GM18498 (cell line): ENCODE measurements around the gene SIDT2.
"Not testable (repeated sequence)": the region's sequence is repeated elsewhere in the genome, so short reads cannot be mapped to it uniquely, and the experiment has no call there.

Source experiments
- ATAC-seq: cut with Tn5 transposase; IDR thresholded peaks from one replicate; pipeline ENCODE4 v1.9.1; 2021; ENCODE audit warnings: mild to moderate bottlenecking, moderate library complexity; ENCODE audit not compliant: unreplicated experiment

The SIDT2 gene

GRCh38 chr11:117178210-117179034 is at the start of gene SIDT2:
Gene SIDT2, plus strand, starts transcription at chr11:117178743. Its CDS starts 521 bp downstream, at chr11:117179264.
- ATAC-seq: peak; percentile 91

GRCh38 chr11:117130396-117130795 is 48.1 kb upstream of the SIDT2 start:
- ATAC-seq: not testable (repeated sequence)

GRCh38 chr11:117130879-117131278 is 47.7 kb upstream of the SIDT2 start:
- ATAC-seq: no peak

GRCh38 chr11:117134431-117134830 is 44.1 kb upstream of the SIDT2 start:
- no peak for ATAC-seq

DNA sequence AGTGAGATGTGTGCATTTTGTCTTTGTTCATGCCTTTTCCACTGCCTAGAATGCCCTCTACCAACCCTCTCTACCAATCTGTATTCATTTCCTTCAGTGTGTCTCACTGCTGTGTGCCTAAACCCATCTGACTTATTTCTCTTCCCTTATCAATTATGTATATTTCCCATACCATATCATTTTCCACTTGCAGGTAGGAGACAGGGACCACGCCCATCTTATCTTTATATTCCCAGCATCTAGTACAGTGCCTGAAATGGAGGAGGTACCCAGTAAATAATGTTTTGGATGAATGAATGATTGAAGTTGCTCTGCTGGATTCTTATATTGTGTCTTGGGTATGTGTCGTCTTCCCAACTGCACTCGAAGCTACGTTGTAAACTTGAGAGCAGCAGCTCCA is 43.6 kb upstream of the SIDT2 start:
- ATAC-seq: not testable (repeated sequence)

DNA sequence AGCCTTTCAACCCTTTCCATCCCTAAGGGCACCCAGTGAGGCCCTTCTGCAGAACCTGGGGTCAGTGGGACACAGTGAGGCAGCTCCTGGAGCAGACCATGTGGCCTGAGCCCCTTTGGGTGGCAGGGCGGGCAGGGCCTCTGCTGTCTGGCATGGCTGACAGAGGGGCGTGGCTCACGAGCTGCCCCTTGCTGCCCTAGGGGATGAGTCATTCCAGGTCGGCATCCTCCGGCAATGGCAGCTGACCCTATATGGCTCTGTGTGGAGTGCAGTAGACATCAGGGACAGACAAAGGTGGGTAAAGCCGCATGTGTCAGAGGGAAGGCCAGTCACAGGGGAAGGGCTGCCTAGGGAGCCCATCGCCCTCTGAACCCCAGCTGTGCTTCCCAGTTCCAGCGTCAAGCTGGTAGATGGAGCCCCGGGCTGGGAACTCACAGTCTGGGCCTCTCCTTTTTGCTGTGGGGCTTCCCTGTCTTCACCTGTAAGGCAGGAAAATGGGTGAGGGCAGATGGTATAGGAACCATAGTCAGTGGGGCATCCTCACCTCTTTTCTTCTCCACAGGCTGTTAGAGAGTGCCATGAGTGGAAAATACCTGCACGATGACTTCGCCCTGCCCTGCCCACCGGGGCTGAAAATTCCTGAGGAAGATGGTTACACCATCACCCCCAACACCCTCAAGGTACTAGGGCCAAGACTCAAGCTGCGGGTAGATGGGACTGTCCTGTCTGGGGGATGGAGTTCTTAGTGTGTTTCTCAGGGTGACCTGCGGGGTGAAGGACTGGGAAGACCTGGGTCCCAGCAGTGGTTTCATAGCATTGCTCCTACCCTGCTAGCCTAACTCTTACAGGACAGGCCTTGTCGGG is 41.1 kb upstream of the SIDT2 start:
- not testable (repeated sequence) for ATAC-seq

DNA sequence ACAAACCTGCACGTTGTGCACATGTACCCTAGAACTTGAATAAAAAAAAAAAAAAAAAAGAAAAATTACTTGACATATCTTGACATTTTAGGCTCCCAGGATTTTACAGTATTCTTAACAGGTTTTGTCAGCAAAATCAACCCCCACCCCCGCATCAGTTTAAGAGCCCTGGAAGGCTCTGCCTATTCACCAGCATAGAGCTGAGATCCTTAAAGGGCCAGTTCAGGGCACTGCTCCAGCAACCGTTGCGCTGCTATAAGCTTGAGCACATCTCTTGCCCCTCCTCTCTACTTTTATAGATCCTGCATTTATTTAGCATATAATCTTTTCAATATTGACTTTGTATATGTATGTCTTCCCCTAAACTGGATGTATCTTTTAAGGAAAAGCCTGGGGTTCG is 35.2 kb upstream of the SIDT2 start:
- peak; percentile 16 for ATAC-seq

GRCh38 chr11:117143871-117144476 is 34.6 kb upstream of the SIDT2 start, which contains the start of gene PAFAH1B2:
Gene PAFAH1B2, plus strand, starts transcription at chr11:117144287. Its CDS starts 8,161 bp downstream, at chr11:117152448.
- peak; percentile 94 for ATAC-seq

DNA sequence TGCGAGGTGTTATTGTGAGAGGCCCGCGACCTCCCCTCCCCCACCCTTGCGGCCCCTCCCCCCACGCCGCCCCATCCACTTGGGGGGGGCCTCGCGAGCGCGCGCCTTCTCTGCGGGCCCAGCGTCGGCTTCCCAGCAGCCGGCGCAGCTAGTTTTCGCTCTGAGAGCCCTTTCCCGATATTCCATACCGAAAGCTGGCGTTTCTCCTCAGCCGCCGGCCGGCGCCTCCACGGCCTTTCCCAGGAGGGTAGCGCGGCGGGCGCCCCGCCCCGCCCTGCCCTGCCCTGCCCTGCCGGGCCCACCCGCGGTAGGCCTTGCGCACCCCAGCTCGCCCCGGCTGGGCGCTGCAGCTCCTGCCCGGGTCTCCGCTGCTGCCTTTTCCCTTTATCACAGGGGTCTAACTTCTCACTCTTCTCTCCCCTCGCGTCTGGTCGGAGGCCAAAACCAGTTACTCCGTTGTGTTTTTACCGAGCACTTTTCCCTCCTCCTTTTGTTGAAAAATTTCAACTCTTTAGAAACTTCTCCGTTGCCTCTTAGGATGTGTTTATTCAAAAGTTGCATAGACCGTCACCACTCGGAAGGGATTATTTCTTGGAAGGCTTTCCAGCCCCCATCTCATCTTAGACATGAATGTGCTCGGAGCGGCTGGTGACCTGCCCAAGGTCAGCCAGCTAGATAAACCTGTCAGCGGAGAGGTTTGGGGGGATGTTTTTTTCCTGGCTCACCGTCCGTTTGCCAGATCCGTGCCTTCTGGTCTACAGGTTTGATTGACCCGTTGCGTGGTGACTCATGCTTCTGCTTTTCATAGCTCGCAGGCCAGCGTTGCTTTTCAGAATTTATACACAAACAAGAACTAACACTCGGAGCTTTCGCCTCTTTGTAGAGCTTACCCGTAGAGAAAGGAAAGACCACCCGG is 33.8 kb upstream of the SIDT2 start:
- ATAC-seq: peak; percentile 54

DNA sequence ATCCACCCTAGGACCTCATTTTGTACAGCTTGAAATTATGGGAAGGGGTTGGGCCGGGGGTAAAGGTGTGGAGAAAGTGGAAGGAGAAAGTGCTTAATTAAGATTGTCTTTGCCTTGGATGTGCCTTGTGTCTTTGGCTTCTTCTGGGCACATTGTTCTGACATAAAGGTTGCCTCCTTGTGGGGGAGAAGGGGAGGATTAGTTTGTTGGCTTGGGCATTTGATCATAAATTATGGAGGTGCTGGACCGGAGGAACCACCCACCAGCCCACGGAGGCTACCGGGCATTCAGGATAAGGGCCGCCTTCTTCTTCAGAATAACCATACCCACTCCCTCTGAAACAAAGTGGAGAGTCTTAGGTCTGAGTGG is 33.2 kb upstream of the SIDT2 start:
- ATAC-seq: no peak

GRCh38 chr11:117146521-117146920 is 32.0 kb upstream of the SIDT2 start:
- no peak for ATAC-seq

DNA sequence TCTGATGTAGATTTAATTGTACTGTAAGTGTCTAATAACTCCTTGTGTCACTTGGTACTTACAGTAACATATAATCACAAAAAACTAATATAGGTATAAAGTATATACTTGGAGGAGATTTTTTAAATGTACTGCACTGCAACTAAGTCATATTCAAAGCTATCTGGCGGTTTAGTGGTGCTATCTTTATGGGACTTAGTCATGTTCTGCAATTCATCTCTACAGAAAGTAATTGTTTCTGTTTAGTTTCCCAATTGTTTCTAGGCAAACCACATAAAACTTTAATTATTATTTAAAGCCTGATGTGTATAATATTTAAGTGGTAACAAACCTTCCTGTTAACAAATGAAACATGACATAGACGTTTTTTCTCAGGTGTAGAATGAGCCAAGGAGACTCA is 26.5 kb upstream of the SIDT2 start:
- ATAC-seq: no peak

- ATAC-seq: no peak
Measured at GRCh38 chr11:117154468-117154867, 24.1 kb upstream of the SIDT2 start.

- no peak for ATAC-seq
Measured at GRCh38 chr11:117157507-117157906, 21.0 kb upstream of the SIDT2 start.

DNA sequence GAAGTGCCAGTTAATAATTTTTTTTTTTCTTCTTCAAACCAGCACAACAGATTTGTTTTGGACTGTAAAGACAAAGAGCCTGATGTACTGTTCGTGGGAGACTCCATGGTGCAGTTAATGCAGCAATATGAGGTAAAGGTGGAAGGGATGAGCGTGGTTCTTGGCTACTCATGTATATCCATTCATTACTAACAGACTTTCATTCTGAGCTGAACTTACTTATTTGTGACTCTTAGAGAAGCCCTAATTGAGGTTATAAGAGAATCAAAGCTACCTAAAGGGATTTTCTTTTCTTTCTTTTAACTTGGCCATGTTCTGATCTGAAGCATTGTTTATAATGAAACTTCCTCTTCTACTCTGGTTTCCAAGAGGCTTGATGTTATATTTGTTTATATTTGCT is 18.7 kb upstream of the SIDT2 start:
- ATAC-seq: no peak

- no peak for ATAC-seq
Measured at GRCh38 chr11:117160826-117161225, 17.7 kb upstream of the SIDT2 start.

DNA sequence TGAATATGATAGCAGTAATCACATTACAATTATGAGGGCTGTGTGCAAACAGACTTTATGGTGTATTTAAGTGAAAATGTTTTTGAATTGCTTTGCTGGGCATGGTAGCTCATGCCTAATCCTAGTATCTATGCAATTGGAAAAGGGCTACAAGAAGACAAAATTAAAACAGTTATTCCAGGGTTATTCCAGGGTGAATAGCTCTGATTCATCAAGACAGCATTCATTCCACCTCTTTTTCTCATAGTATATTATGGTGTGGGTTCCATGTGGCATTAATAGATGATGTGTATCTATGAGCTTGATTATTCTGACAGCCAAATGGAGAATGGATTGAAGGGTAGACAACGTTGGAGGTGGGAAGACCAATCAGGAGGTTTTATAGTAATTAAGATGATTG is 12.1 kb upstream of the SIDT2 start:
- no peak for ATAC-seq

DNA sequence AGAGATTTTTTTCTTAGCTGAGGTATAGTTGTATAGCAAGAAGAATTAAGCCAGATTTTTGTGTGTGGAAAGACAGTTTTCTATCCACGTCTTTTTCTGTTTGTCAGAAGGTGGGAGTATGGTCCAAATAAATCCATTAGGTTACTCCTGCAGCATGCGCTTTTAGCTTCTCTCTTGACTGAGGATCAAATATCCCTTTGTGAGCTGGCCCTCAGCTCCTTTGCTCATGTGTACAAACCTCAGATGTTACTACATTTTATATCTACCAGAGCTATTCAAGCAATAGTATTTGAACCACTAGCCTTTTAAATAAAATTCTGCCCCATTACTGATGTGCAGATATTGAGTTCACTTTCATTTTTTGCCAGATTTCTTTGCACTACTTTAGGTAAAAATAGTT is 8.8 kb upstream of the SIDT2 start:
- no peak for ATAC-seq

GRCh38 chr11:117170210-117170609 is 8.3 kb upstream of the SIDT2 start:
- ATAC-seq: no peak

DNA sequence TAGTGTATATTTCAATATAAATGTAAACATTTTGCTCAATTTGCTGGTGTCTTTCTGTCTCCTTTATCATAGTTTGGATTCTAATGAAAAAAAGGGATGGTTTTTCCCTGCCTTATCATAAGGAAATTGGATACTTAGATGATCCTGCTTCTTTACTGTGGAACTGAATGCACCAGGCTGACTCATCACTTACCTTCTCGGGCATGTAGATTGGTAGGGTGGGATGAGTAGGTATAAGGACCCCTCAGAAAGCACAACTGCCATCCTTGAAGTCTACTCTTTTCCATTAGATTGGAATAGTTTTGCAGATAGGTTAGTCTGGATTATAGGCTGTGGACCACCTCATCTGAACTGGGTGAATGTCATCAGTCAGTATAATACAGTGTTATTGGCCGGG is 7.5 kb upstream of the SIDT2 start:
- no peak for ATAC-seq
